VCaP (cell line): ENCODE measurements around the gene RERE.

Experiments used
- H3K27ac ChIP-seq: fragments of 450-650 bp; 2 replicates; pipeline ENCODE4 v1.5.1; 2017
- TF ChIP-seq, protein P1 (sequence below): fragments of 450-650 bp; conservative IDR thresholded peaks from 2 replicates; pipeline ENCODE4 v1.5.1; 2017; ENCODE audit warnings: mild to moderate bottlenecking, moderate library complexity

RERE gene

DNA sequence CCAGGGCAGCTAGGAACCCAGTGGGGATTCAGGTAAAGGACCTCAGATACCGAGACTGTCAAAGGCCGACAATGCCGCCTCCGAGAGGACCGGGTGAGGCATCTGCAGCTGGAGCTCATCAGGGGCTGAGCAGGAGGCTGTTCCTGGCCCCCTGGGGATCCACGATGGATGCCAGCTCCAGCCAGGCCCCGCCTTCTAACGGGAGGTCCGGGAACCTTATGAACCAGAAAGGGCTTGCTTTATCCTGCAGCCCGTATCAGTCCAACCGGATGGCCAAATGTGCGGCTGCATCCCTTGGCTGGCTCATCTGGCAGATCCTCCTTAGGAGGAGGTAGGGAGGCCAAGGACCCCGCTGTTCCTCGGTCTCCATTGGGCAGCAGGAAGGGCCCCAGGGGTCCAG lies 467.5 kb downstream of the RERE start:
- H3K27ac ChIP-seq: no peak overlapping the region

DNA sequence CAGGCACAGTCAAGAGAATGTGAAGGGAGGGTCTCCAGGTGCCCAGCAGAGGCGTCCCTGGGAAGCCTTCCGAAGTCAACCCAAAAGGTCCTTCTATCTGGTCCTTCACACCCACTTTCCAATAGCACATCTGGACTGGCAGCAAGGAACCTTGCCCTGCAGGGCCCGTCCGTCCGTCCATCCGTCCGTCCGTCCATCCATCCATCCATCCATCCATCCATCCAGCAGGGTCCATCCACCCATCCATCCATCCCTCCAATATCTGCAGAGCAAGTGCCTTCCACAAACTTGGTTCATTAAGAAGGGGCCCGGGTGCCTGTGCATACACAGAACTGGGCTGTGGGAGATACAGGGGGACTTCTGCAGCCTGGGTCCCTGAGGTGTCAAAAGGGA lies 468.0 kb downstream of the RERE start:
- TF ChIP-seq, protein P1, sequence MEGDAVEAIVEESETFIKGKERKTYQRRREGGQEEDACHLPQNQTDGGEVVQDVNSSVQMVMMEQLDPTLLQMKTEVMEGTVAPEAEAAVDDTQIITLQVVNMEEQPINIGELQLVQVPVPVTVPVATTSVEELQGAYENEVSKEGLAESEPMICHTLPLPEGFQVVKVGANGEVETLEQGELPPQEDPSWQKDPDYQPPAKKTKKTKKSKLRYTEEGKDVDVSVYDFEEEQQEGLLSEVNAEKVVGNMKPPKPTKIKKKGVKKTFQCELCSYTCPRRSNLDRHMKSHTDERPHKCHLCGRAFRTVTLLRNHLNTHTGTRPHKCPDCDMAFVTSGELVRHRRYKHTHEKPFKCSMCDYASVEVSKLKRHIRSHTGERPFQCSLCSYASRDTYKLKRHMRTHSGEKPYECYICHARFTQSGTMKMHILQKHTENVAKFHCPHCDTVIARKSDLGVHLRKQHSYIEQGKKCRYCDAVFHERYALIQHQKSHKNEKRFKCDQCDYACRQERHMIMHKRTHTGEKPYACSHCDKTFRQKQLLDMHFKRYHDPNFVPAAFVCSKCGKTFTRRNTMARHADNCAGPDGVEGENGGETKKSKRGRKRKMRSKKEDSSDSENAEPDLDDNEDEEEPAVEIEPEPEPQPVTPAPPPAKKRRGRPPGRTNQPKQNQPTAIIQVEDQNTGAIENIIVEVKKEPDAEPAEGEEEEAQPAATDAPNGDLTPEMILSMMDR: no peak
- H3K27ac ChIP-seq: no peak overlapping the region

More for the DNA sequence above, 467.5 kb downstream of the RERE start:
- TF ChIP-seq, protein P1: no peak

DNA sequence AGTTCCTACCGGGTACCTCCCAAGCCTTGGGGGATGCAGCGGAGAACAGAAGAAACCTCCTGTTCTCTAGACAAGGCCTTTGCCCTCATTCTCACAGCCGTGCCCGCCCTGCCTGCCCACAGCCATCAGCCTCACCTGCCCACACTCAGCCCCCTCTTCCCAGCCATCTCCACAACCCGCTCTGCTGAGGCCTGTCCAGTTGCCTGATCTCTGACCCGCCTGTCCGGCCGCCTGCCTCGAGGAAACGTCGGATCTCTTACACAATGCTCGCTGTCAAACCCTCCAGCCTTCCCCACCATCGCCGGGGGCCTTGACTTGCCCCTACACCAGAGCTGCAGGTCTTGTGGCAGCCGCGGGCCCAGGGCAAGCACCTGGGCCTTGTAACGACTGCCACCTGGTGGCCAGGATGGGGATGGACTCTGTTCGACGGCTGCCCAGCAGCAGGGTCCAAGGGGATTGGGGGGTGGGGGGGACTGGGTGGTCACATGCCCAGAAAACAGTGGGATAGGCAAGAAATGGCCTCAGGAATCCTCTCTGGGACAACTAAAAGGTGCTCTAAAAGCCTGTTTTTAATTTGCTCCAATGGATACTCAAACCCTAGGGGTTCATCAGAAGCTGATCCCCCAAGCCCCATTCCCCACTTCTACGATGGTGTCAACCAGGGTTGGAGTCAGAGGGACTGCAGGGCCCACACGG lies 468.5 kb downstream of the RERE start:
- TF ChIP-seq, protein P1: peak; percentile 96
- no peak overlapping the region for H3K27ac ChIP-seq

DNA sequence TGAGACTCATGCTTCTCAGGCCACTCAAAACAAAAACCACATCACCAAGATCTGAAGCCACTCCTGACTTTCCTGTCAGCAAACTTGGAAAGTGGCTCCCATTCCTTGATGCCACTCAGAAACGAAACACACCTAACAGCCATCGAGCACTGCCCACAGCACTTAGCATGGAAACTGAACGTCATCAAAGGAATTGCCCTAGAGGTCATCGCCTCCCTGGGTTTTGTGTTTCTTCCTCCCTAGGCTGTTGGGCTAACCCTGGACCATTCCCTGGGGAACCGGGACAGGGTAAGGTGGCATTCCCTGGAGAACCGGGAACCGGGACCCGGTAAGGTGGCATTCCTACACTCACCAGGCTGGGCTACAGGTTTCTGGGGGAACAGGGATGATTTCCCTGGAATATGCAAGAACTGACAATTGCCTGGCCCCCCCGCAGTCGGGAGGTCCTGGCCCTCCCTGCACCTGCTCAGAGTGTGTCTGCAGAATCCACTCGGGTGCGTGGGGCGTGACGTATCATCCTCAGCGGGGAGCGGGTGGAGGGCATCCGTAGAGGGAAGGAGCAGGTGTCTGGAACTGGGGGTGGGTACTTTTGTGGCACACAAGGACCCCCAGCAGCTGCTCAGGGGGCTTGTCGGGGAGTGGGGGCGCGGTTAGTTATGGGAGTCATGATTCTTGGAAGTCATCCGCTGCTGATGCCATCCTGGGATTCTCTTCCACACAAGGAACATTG lies 469.2 kb downstream of the RERE start:
- H3K27ac ChIP-seq: no peak overlapping the region

DNA sequence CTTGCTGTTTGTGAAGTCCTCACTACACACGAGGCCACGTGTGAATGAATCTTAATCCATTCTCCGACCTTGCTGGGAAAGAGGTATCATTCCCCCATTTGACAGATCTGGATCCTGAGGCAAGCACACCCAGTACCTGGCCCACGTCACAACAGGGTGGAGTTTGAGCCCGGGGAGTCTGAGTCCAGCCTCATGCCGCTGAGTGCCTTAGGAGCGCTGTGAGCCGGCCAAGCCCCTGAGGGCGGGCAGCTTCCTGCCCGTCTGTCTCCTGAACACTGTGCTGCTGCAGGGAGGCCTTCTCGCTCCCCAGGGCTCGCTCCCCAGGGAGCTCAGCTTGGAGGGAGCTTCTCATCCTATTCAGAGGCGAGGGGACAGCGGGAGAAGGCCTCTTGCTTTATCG lies 469.8 kb downstream of the RERE start:
- TF ChIP-seq, protein P1: no peak
- H3K27ac ChIP-seq: no peak overlapping the region

More for the DNA sequence above, 469.2 kb downstream of the RERE start:
- TF ChIP-seq, protein P1: no peak

DNA sequence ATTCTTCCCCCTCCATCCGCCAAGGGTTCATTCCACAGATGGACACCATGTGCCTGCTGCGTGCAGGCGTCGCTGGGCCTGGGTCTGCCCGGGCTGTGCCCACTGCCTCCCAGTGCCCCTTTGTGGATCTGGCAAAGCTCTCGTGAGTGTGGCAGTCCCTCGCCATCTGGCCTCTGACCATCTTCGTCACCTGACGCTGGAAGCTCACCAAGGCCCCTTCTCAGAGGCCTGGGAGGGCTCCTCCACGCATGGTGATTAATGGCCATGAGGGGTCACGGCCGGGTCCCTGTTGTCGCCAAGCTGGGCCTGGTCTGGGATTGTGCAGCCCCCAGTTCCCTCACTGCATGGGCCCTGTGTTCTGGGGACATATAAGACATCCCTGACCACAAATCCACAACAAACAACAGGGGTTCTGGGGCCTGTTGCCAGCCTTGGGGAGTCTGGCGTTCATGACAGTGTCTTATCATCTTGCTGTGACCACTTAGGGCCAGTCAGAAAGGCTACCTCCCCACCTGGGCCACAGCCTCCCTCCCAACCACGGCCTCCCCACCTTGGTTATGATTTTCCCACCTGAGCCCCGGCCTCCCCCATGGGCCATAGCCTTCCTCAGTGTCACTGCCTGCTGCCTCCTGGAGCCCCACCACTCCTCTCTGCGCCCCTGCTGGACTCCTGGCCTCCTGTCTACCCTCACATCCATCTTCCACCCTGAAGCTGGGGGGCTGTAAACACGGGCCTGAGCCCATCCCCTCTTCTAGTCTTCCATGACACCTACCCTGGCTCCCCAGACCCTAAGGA lies 471.6 kb downstream of the RERE start:
- H3K27ac ChIP-seq: no peak overlapping the region
- TF ChIP-seq, protein P1: no peak

DNA sequence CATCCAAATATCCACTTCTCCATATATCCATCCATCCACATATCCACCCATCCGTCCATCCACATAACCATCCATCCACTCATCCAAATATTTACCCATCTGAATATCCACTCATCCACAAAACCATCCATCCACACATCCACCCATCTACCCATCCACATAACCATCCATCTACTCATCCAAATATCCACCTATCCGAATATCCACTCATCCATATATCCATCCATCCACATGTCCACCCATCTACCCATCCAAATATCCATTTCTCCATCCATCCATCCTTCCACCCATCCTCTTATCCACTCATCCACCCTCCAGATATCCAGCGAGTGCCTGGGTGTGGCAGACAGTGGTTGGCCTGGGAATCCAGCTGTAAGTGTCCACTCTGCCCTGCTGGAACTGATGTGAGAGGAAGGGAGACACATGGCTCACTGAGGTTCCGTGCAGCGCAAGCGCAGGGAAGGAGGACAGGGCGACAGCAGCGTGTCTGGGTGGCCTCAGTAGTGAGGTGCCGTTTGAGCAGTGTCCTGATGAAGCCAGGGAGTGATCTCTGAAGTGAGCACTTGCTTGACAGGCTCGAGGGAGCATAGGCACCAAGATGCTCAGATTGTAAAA lies 472.4 kb downstream of the RERE start:
- H3K27ac ChIP-seq: no peak overlapping the region
- TF ChIP-seq, protein P1: no peak
